ENCODE measurements around the gene IL6.

IL6 gene

DNA sequence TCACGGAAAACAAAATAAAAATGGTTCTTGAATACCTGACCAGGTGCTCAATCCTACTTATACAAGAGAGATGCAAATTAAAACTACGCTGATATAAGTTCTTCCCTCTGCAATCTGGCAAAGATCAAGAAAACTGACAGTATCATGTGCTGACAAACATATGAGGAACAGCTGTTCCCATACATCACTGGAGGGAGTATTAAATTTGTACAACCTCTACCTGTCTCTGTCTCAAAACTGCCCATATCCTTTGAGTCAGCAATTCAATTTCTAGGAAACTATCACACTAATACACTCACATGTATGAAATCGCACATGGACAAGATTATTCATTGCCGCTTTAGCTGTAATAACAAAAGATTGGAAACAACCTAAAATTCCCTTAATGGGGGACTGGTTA lies 11.0 kb upstream of the IL6 start:
- Histone ChIP-seq H3K4me2 (ENCODE audit: low read depth, low read length) (no peak overlapping the region), H3F3A (ENCODE audit: insufficient read depth, low read length) (peaks cover 2% of the 10 kb centered on the region; the same call in 1 of the 2 replicates), H4K20me1 (ENCODE audit: insufficient read depth, low read length) (no peaks in the 10 kb centered on the region), H3K36me3 (replicated peaks; ENCODE audit: insufficient read depth, low read length) (no peaks in the 10 kb centered on the region), H3K9ac (ENCODE audit: low read length) (no peak overlapping the region), H2AFZ (ENCODE audit: low read length) (no peak overlapping the region), H3K4me3 (ENCODE audit: low read length) (no peak overlapping the region), H3K9me3 (replicated peaks; ENCODE audit: insufficient read depth, low read length) (no peaks in the 10 kb centered on the region), H3K79me2 (ENCODE audit: low read length) (no peaks in the 10 kb centered on the region), H3K27ac (ENCODE audit: low read length) (no peak overlapping the region), H3K9me2 (replicated peaks; ENCODE audit: insufficient read depth, low read length) (no peaks in the 10 kb centered on the region), H3K4me1 (ENCODE audit: low read length) (peaks cover 17% of the 10 kb centered on the region), H3K27me3 (replicated peaks; ENCODE audit: insufficient read depth, low read length) (no peaks in the 10 kb centered on the region)
- TF ChIP-seq EZH2 (optimal IDR thresholded peaks at IDR 0.05; ENCODE audit: low read depth, low read length) (no peak), CTCF (IDR thresholded peaks at IDR 0.05; ENCODE audit: low read length) (no peak), EZH2phosphoT487 (IDR thresholded peaks at IDR 0.05; ENCODE audit: low read length) (no peak)
- DNase-seq: no peak

DNA sequence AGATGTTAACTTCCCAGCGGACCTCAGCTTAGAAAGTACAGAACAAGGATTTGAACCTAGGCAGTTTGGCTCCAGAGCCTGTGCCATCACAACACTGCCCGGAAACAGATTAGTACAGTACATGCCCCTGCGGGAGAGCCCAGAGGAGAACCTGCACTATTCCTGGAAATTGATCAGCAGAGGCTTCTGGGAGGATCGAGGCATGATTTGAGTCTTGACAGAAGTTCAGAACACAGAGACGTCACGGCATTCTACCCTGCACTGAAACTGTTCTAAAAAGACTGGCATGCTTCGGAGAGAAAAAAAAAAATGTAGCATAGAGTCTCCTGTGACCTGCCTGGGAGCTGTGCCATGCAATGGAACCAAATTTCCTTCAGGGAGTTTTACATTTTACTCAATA lies 9.2 kb upstream of the IL6 start:
- H3K4me1 ChIP-seq (ENCODE audit: low read length): peaks cover 29% of the 10 kb centered on the region
- H3K9ac ChIP-seq (ENCODE audit: low read length): no peak overlapping the region
- H3K4me2 ChIP-seq (ENCODE audit: low read depth, low read length): no peak overlapping the region
- H3K9me2 ChIP-seq (replicated peaks; ENCODE audit: insufficient read depth, low read length): no peaks in the 10 kb centered on the region
- H3K9me3 ChIP-seq (replicated peaks; ENCODE audit: insufficient read depth, low read length): no peaks in the 10 kb centered on the region
- no peak for DNase-seq
- H4K20me1 ChIP-seq (ENCODE audit: insufficient read depth, low read length): no peaks in the 10 kb centered on the region
- no peaks in the 10 kb centered on the region for H3K36me3 ChIP-seq (replicated peaks; ENCODE audit: insufficient read depth, low read length)
- peaks cover 4% of the 10 kb centered on the region; the same call in 1 of the 2 replicates for H3F3A ChIP-seq (ENCODE audit: insufficient read depth, low read length)
- no peaks in the 10 kb centered on the region for H3K79me2 ChIP-seq (ENCODE audit: low read length)
- no peak overlapping the region for H2AFZ ChIP-seq (ENCODE audit: low read length)
- no peak overlapping the region for H3K4me3 ChIP-seq (ENCODE audit: low read length)
- no peaks in the 10 kb centered on the region for H3K27me3 ChIP-seq (replicated peaks; ENCODE audit: insufficient read depth, low read length)
- no peak overlapping the region for H3K27ac ChIP-seq (ENCODE audit: low read length)
- TF ChIP-seq CTCF (IDR thresholded peaks at IDR 0.05; ENCODE audit: low read length) (no peak), EZH2 (optimal IDR thresholded peaks at IDR 0.05; ENCODE audit: low read depth, low read length) (no peak), EZH2phosphoT487 (IDR thresholded peaks at IDR 0.05; ENCODE audit: low read length) (no peak)

DNA sequence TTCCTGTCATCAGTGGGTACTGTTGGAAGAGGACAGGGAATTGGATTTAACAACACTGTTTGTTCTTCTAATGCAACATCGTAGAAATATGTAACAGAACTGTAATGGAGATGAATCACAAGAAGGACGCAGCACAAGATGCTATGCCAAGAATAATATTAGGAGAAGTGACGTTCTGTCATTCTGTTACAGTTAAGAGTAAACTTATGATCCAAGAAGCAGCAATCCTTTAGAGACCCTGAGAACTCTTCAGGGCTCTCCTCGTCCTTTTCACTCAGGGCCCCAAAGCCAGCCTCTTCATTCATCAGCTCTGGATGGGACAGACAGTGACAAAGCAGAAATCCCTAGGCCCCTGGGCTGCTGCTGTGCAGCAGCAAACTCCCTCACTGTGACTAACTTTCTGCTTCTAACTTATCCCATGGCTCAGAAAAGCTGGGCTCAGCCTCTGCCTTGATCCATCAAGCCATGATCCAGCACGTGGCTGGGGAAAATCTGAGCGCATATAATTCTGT lies 8.7 kb upstream of the IL6 start:
- no peak overlapping the region for H3K9ac ChIP-seq (ENCODE audit: low read length)
- H4K20me1 ChIP-seq (ENCODE audit: insufficient read depth, low read length): no peaks in the 10 kb centered on the region

More for the DNA sequence above, 8.7 kb upstream of the IL6 start:
- no peak overlapping the region for H3K27ac ChIP-seq (ENCODE audit: low read length)
- no peaks in the 10 kb centered on the region for H3K36me3 ChIP-seq (replicated peaks; ENCODE audit: insufficient read depth, low read length)
- H3K79me2 ChIP-seq (ENCODE audit: low read length): no peaks in the 10 kb centered on the region
- H3K4me1 ChIP-seq (ENCODE audit: low read length): peaks cover 29% of the 10 kb centered on the region
- no peaks in the 10 kb centered on the region for H3K9me3 ChIP-seq (replicated peaks; ENCODE audit: insufficient read depth, low read length)
- H3K4me3 ChIP-seq (ENCODE audit: low read length): no peak overlapping the region
- H3K4me2 ChIP-seq (ENCODE audit: low read depth, low read length): no peak overlapping the region
- peaks cover 9% of the 10 kb centered on the region for H3F3A ChIP-seq (ENCODE audit: insufficient read depth, low read length)
- no peaks in the 10 kb centered on the region for H3K27me3 ChIP-seq (replicated peaks; ENCODE audit: insufficient read depth, low read length)
- no peaks in the 10 kb centered on the region for H3K9me2 ChIP-seq (replicated peaks; ENCODE audit: insufficient read depth, low read length)
- no peak overlapping the region for H2AFZ ChIP-seq (ENCODE audit: low read length)
- TF ChIP-seq CTCF (IDR thresholded peaks at IDR 0.05; ENCODE audit: low read length): no peak
- no peak for TF ChIP-seq EZH2 (optimal IDR thresholded peaks at IDR 0.05; ENCODE audit: low read depth, low read length)
- TF ChIP-seq EZH2phosphoT487 (IDR thresholded peaks at IDR 0.05; ENCODE audit: low read length): no peak
- no peak for DNase-seq

Measured in MM.1S (cell line).